ENCODE results near the gene TOMM34. TPM values are rescaled to one million over a fixed set of nuclear protein-coding genes. Genes with fewer than 3 reads are reported as not detected.
A peak's percentile ranks its signal among the peaks of the same experiment; 100 is the strongest.

Gene TOMM34
- total and polyA plus RNA-seq, 4 donors = 5.1 to 13.4 (median 9.8) TPM

GRCh38 chr20:44946271-44946852, 13.8 kb downstream of the TOMM34 start:
- no peak for DNase-seq
- no peaks in the 10 kb centered on the region for H3K9me3 ChIP-seq (ENCODE audit: control insufficient read depth, low read length)
- H3K36me3 ChIP-seq (ENCODE audit: control insufficient read depth in 1 of 2, insufficient read depth in 2 of 2, low read length in 1 of 2) = peaks cover 5 to 25% of the 10 kb centered on the region in 2 donors
- no peak overlapping the region for H3K27ac ChIP-seq (ENCODE audit: low read depth in 1 of 2, low read length in 2 of 2)
- H3K4me3 ChIP-seq (ENCODE audit: low read length in 2 of 2) = no peak overlapping the region
- 76 to 85% methylated on average over 2 of the region's 2 CpGs for WGBS, 2 donors
- intact Hi-C loops (cut with DNase I) = no loop called here
- ATAC-seq (ENCODE audit: low FRiP score) = no peak
- no peaks in the 10 kb centered on the region for H3K4me1 ChIP-seq (ENCODE audit: control insufficient read depth in 1 of 2, insufficient read depth in 2 of 2, low read length in 2 of 2)
- H3K27me3 ChIP-seq (ENCODE audit: control insufficient read depth in 1 of 2, insufficient read depth in 2 of 2, low read length in 1 of 2) = no peaks in the 10 kb centered on the region

DNA sequence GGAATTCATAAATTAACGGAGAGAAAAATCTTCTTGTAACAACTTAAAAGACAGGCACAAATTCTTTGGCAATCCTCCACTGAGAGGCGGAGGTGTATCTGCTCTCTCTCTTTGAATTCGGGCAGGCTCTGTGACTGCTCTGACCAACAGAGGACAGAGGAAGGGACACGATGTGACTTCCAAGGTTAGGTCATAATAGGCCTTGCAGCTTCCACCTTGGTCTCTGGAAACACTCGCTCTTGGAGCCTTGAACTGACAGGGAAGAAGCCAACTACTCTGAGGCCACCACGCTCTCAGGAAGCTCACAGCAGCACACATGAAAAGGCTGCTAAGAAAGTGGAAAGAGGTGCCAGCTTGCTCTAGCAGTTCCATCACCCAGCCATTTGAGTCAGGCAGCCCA, 14.9 kb downstream of the TOMM34 start:
- no peak for DNase-seq
- Histone ChIP-seq H3K36me3 (ENCODE audit: control insufficient read depth in 1 of 2, insufficient read depth in 2 of 2, low read length in 1 of 2) (peaks cover 0 to 18% of the 10 kb centered on the region in 2 donors), H3K27me3 (ENCODE audit: control insufficient read depth in 1 of 2, insufficient read depth in 2 of 2, low read length in 1 of 2) (no peaks in the 10 kb centered on the region), H3K27ac (ENCODE audit: low read depth in 1 of 2, low read length in 2 of 2) (no peak overlapping the region), H3K4me1 (ENCODE audit: control insufficient read depth in 1 of 2, insufficient read depth in 2 of 2, low read length in 2 of 2) (no peaks in the 10 kb centered on the region), H3K9me3 (ENCODE audit: control insufficient read depth, low read length) (no peaks in the 10 kb centered on the region), H3K4me3 (ENCODE audit: low read length in 2 of 2) (no peak overlapping the region)
- intact Hi-C loops (cut with DNase I) = no loop called here
- ATAC-seq (ENCODE audit: low FRiP score) = no peak
- 89 to 91% methylated on average over 6 of the region's 6 CpGs for WGBS, 2 donors

DNA sequence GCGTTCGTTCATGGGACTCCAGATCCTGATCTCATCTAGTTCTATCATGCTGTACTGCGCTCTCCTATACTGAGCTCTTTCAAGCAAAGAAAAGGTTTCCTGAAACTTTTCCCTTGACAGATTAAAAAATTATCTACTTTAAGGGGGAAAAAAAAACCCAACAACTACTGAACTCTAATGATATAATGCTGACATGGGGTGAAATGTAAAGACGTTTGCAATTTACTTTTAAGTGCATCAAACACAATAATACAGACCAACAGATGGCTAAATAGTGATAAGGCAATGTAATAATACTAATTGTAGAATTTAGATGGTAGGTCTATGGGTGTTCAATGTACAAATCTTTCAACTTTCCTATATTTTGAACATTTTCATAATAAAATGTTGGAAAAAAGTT, 16.4 kb downstream of the TOMM34 start:
- Histone ChIP-seq H3K27ac (ENCODE audit: low read depth in 1 of 2, low read length in 2 of 2) (no peak overlapping the region), H3K4me3 (ENCODE audit: low read length in 2 of 2) (no peak overlapping the region), H3K4me1 (ENCODE audit: control insufficient read depth in 1 of 2, insufficient read depth in 2 of 2, low read length in 2 of 2) (no peaks in the 10 kb centered on the region), H3K27me3 (ENCODE audit: control insufficient read depth in 1 of 2, insufficient read depth in 2 of 2, low read length in 1 of 2) (no peaks in the 10 kb centered on the region), H3K9me3 (ENCODE audit: control insufficient read depth, low read length) (no peaks in the 10 kb centered on the region), H3K36me3 (ENCODE audit: control insufficient read depth in 1 of 2, insufficient read depth in 2 of 2, low read length in 1 of 2) (peaks cover 0 to 13% of the 10 kb centered on the region in 2 donors)
- no peak for ATAC-seq (ENCODE audit: low FRiP score)
- WGBS, 2 donors = 87 to 93% methylated on average over 4 of the region's 4 CpGs
- DNase-seq = no peak
- intact Hi-C loops (cut with DNase I) = no loop called here

- Histone ChIP-seq H3K9me3 (ENCODE audit: control insufficient read depth, low read length) (no peaks in the 10 kb centered on the region), H3K4me3 (ENCODE audit: low read length in 2 of 2) (no peak overlapping the region), H3K27ac (ENCODE audit: low read depth in 1 of 2, low read length in 2 of 2) (no peak overlapping the region), H3K4me1 (ENCODE audit: control insufficient read depth in 1 of 2, insufficient read depth in 2 of 2, low read length in 2 of 2) (no peaks in the 10 kb centered on the region), H3K36me3 (ENCODE audit: control insufficient read depth in 1 of 2, insufficient read depth in 2 of 2, low read length in 1 of 2) (peaks cover 0 to 11% of the 10 kb centered on the region in 2 donors), H3K27me3 (ENCODE audit: control insufficient read depth in 1 of 2, insufficient read depth in 2 of 2, low read length in 1 of 2) (no peaks in the 10 kb centered on the region)
- DNase-seq (no peak), ATAC-seq (ENCODE audit: low FRiP score) (no peak)
- intact Hi-C loops (cut with DNase I) = no loop called here
- WGBS, 2 donors = 86 to 91% methylated on average over 4 of the region's 4 CpGs
Observed at GRCh38 chr20:44942264-44942973, 17.8 kb downstream of the TOMM34 start.

DNA sequence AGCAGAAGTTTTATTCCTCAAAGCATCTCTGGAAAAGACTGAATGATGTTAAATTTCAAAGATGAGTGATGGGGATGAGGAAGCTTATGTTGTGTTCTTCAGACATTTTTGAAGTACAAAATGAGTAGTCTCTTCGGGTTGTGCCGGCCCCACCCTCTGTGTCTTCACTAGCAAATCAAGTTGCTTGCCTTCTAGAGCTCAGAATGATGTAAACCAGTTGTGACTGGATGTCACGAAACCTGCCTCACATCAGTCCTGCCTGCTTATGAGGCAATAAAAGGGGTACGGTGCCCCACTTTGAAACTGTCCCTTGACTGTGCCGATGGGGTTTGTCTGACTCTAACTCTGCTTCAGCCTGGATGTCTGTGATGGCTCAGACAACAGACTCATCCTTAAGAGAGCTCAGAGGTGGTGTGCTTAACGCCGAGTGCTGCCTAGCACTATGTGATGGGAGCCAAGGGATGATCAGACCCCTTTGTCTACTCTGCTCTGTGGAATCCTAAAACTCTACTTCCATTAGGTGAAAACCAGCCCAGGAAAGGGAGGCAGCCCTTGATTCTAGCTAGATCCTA, 19.0 kb downstream of the TOMM34 start:
- H3K36me3 ChIP-seq (ENCODE audit: control insufficient read depth in 1 of 2, insufficient read depth in 2 of 2, low read length in 1 of 2) = peaks cover 0 to 13% of the 10 kb centered on the region in 2 donors
- no peaks in the 10 kb centered on the region for H3K27me3 ChIP-seq (ENCODE audit: control insufficient read depth in 1 of 2, insufficient read depth in 2 of 2, low read length in 1 of 2)
- H3K4me3 ChIP-seq (ENCODE audit: low read length in 2 of 2) = no peak overlapping the region
- H3K27ac ChIP-seq (ENCODE audit: low read depth in 1 of 2, low read length in 2 of 2) = no peak overlapping the region
- H3K4me1 ChIP-seq (ENCODE audit: control insufficient read depth in 1 of 2, insufficient read depth in 2 of 2, low read length in 2 of 2) = no peaks in the 10 kb centered on the region
- ATAC-seq (ENCODE audit: low FRiP score) (no peak), DNase-seq (no peak)
- no peaks in the 10 kb centered on the region for H3K9me3 ChIP-seq (ENCODE audit: control insufficient read depth, low read length)
- intact Hi-C loops (cut with DNase I) = no loop called here
- 86 to 89% methylated on average over 7 of the region's 7 CpGs for WGBS, 2 donors

DNA sequence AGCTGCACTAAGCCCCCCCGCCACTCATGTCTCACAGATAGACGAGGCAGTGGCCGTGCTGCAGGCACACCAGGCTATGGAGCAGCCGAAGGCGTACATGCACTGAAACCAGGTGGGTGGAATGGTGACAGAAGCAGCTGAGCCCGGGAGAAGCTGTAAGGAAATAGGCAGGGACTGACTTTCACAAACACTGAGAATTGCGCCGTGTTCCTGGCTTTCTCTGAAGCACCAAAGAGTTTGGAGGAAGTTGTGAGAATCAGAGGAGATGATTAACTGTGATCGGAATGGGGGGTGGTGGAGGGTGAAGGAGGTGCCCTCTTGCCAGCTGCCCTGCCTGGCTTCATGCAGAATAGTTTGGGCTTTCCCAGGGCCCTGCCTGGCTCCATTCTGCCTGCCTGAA, 21.6 kb downstream of the TOMM34 start:
- DNase-seq (no peak), ATAC-seq (ENCODE audit: low FRiP score) (no peak)
- WGBS, 2 donors = 80 to 83% methylated on average over 9 of the region's 9 CpGs
- intact Hi-C loops (cut with DNase I) = no loop called here
- Histone ChIP-seq H3K4me3 (ENCODE audit: low read length in 2 of 2) (no peak overlapping the region), H3K9me3 (ENCODE audit: control insufficient read depth, low read length) (no peaks in the 10 kb centered on the region), H3K27me3 (ENCODE audit: control insufficient read depth in 1 of 2, insufficient read depth in 2 of 2, low read length in 1 of 2) (no peaks in the 10 kb centered on the region), H3K27ac (ENCODE audit: low read depth in 1 of 2, low read length in 2 of 2) (no peak overlapping the region), H3K36me3 (ENCODE audit: control insufficient read depth in 1 of 2, insufficient read depth in 2 of 2, low read length in 1 of 2) (peaks cover 0 to 13% of the 10 kb centered on the region in 2 donors), H3K4me1 (ENCODE audit: control insufficient read depth in 1 of 2, insufficient read depth in 2 of 2, low read length in 2 of 2) (no peaks in the 10 kb centered on the region)

GRCh38 chr20:44936510-44936909, 23.7 kb downstream of the TOMM34 start:
- peak; percentile 30 for ATAC-seq (ENCODE audit: low FRiP score)
- Histone ChIP-seq H3K4me1 (ENCODE audit: control insufficient read depth in 1 of 2, insufficient read depth in 2 of 2, low read length in 2 of 2) (no peaks in the 10 kb centered on the region), H3K4me3 (ENCODE audit: low read length in 2 of 2) (no peak overlapping the region), H3K9me3 (ENCODE audit: control insufficient read depth, low read length) (no peaks in the 10 kb centered on the region), H3K36me3 (ENCODE audit: control insufficient read depth in 1 of 2, insufficient read depth in 2 of 2, low read length in 1 of 2) (peaks cover 0 to 2% of the 10 kb centered on the region in 2 donors), H3K27me3 (ENCODE audit: control insufficient read depth in 1 of 2, insufficient read depth in 2 of 2, low read length in 1 of 2) (no peaks in the 10 kb centered on the region), H3K27ac (ENCODE audit: low read depth in 1 of 2, low read length in 2 of 2) (no peak overlapping the region)
- no peak for DNase-seq
- 90 to 94% methylated on average over 10 of the region's 10 CpGs for WGBS, 2 donors
- intact Hi-C loops (cut with DNase I) = no loop called here

GRCh38 chr20:44932916-44933315, 27.3 kb downstream of the TOMM34 start:
- 93 to 96% methylated on average over 8 of the region's 8 CpGs for WGBS, 2 donors
- DNase-seq = no peak
- no peak overlapping the region for H3K4me3 ChIP-seq (ENCODE audit: low read length in 2 of 2)
- intact Hi-C loops (cut with DNase I) = no loop called here
- H3K36me3 ChIP-seq (ENCODE audit: control insufficient read depth in 1 of 2, insufficient read depth in 2 of 2, low read length in 1 of 2) = peaks cover 0 to 2% of the 10 kb centered on the region in 2 donors
- H3K9me3 ChIP-seq (ENCODE audit: control insufficient read depth, low read length) = no peaks in the 10 kb centered on the region
- no peaks in the 10 kb centered on the region for H3K4me1 ChIP-seq (ENCODE audit: control insufficient read depth in 1 of 2, insufficient read depth in 2 of 2, low read length in 2 of 2)
- no peak overlapping the region for H3K27ac ChIP-seq (ENCODE audit: low read depth in 1 of 2, low read length in 2 of 2)
- no peaks in the 10 kb centered on the region for H3K27me3 ChIP-seq (ENCODE audit: control insufficient read depth in 1 of 2, insufficient read depth in 2 of 2, low read length in 1 of 2)
- no peak for ATAC-seq (ENCODE audit: low FRiP score)

- intact Hi-C loops (cut with DNase I) = no loop called here
- 90% methylated on average over 3 of the region's 3 CpGs for WGBS, 2 donors
- Histone ChIP-seq H3K36me3 (ENCODE audit: control insufficient read depth in 1 of 2, insufficient read depth in 2 of 2, low read length in 1 of 2) (peaks cover 0 to 2% of the 10 kb centered on the region in 2 donors), H3K4me1 (ENCODE audit: control insufficient read depth in 1 of 2, insufficient read depth in 2 of 2, low read length in 2 of 2) (no peaks in the 10 kb centered on the region), H3K27me3 (ENCODE audit: control insufficient read depth in 1 of 2, insufficient read depth in 2 of 2, low read length in 1 of 2) (no peaks in the 10 kb centered on the region), H3K27ac (ENCODE audit: low read depth in 1 of 2, low read length in 2 of 2) (no peak overlapping the region), H3K9me3 (ENCODE audit: control insufficient read depth, low read length) (no peaks in the 10 kb centered on the region), H3K4me3 (ENCODE audit: low read length in 2 of 2) (no peak overlapping the region)
- no peak for ATAC-seq (ENCODE audit: low FRiP score)
- DNase-seq = no peak
Observed at GRCh38 chr20:44931911-44932310, 28.3 kb downstream of the TOMM34 start.

Measured in aorta (tissue), 5 donors.